GM19468 (cell line): ENCODE results near the gene FZD10.

ENCODE experiments used
- ATAC-seq: cut with Tn5 transposase; IDR thresholded peaks from one replicate; pipeline ENCODE4 v1.9.1; 2021; ENCODE audit warnings: mild to moderate bottlenecking, moderate library complexity, moderate number of reproducible peaks; ENCODE audit not compliant: unreplicated experiment; ENCODE audit errors: extremely low read depth

FZD10 gene

GRCh38 chr12:130200445-130200844 is 38.2 kb downstream of the FZD10 start:
- ATAC-seq = no peak

GRCh38 chr12:130201037-130201436 is 38.8 kb downstream of the FZD10 start:
- no peak for ATAC-seq

GRCh38 chr12:130202201-130202600 is 39.9 kb downstream of the FZD10 start:
- no peak for ATAC-seq

GRCh38 chr12:130203151-130203550 is 40.9 kb downstream of the FZD10 start:
- ATAC-seq = no peak

GRCh38 chr12:130204541-130204953 is 42.3 kb downstream of the FZD10 start:
- ATAC-seq = no peak

GRCh38 chr12:130205495-130205894 is 43.2 kb downstream of the FZD10 start:
- no peak for ATAC-seq

GRCh38 chr12:130212384-130212989 is 50.2 kb downstream of the FZD10 start:
- ATAC-seq = no peak

GRCh38 chr12:130213249-130213648 is 51.0 kb downstream of the FZD10 start:
- no peak for ATAC-seq

- ATAC-seq = no peak
These were observed 52.6 kb downstream of the FZD10 start for GRCh38 chr12:130214686-130215395.
